ENCODE measurements around the gene THSD4.

Gene THSD4

DNA sequence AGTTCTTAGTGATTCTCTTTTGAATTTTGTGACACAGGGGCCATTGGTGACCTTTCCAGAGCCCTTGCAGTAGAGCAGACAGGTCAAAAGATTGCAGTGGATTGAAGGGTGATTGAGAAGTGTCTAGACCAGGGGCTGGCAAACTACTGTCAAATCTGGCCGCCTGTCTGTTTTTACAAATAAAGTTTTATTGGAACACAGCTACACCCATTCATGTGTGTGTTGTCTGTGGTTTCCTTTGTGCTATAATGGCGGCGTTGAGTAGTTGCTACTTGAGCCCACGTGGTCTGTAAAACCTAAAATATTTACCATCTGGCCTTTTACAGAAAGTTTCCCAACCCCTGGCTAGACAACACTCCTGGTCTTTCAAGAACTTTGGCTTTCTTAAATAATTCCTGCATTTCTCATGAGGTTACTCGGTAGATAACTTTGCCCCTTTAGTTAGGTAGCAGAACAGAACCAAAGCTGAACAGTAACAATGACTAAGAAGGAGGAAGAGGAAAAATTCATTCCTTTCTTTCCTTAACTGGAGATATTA, 430.0 kb downstream of the THSD4 start:
- no peak for DNase-seq (ENCODE audit: low read depth, low spot score)
- H3K9ac ChIP-seq (ENCODE audit: insufficient read length), result no peak overlapping the region
- no peak overlapping the region for H3K4me3 ChIP-seq
- no peak overlapping the region for H3K27ac ChIP-seq
- no peaks in the 10 kb centered on the region for H3K9me3 ChIP-seq (ENCODE audit: low read depth, low read length)
- TF ChIP-seq FOXP2 (optimal IDR thresholded peaks at IDR 0.05; ENCODE audit: control extremely low read depth, extremely low read length, insufficient read depth) (no peak), EZH2 (IDR thresholded peaks at IDR 0.05) (no peak), POLR2AphosphoS5 (IDR thresholded peaks at IDR 0.05; ENCODE audit: borderline replicate concordance, low read depth, low read length) (no peak)
- no peaks in the 10 kb centered on the region for H3K36me3 ChIP-seq (ENCODE audit: insufficient read depth, low read length)

DNA sequence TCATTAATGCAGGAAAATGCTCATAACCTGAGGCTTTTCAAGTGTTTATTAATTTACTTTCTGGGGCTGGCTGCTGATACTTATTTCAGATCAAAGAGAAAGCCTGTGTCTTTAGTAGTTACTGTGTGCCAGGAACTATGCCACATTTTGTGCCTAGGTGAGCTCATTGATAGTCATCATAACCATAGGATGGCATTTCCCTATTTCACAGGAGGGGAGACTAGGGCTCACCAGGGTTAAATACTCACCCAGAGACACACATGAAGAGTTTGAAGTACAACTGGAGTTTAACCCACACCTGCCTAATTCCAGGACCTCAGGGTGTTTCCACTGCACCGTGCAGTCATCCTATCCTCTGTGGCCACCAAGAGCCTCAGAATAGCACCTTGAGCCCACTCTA, 430.7 kb downstream of the THSD4 start:
- DNase-seq (ENCODE audit: low read depth, low spot score), result no peak
- no peak overlapping the region for H3K4me3 ChIP-seq
- TF ChIP-seq POLR2AphosphoS5 (IDR thresholded peaks at IDR 0.05; ENCODE audit: borderline replicate concordance, low read depth, low read length), result no peak
- TF ChIP-seq FOXP2 (optimal IDR thresholded peaks at IDR 0.05; ENCODE audit: control extremely low read depth, extremely low read length, insufficient read depth), result no peak
- TF ChIP-seq EZH2 (IDR thresholded peaks at IDR 0.05), result no peak
- no peak overlapping the region for H3K27ac ChIP-seq
- H3K9ac ChIP-seq (ENCODE audit: insufficient read length), result no peak overlapping the region
- H3K9me3 ChIP-seq (ENCODE audit: low read depth, low read length), result no peaks in the 10 kb centered on the region
- no peaks in the 10 kb centered on the region for H3K36me3 ChIP-seq (ENCODE audit: insufficient read depth, low read length)

DNA sequence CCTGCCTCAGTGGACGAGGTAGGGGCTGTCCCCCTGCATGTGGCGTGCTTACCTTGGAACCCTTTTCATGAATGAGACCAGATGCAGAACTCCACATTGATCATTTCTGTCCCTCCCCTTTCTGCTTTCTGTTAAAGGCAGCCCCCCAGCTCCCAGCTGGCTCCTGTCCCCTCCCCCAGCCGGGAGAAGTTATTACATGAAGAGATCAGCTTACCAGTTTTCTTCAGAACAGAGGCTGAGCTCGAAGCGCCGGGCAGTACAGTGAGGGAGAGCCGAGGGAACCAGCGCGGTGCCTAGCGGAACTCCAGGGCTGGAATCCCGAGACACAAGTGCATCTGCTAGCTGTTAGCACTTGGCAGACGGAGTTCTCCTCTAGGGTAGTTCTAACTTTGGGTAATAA, 431.7 kb downstream of the THSD4 start:
- no peak overlapping the region for H3K4me3 ChIP-seq
- TF ChIP-seq POLR2AphosphoS5 (IDR thresholded peaks at IDR 0.05; ENCODE audit: borderline replicate concordance, low read depth, low read length) (no peak), FOXP2 (optimal IDR thresholded peaks at IDR 0.05; ENCODE audit: control extremely low read depth, extremely low read length, insufficient read depth) (no peak), EZH2 (IDR thresholded peaks at IDR 0.05) (no peak)
- DNase-seq (ENCODE audit: low read depth, low spot score), result no peak

DNA sequence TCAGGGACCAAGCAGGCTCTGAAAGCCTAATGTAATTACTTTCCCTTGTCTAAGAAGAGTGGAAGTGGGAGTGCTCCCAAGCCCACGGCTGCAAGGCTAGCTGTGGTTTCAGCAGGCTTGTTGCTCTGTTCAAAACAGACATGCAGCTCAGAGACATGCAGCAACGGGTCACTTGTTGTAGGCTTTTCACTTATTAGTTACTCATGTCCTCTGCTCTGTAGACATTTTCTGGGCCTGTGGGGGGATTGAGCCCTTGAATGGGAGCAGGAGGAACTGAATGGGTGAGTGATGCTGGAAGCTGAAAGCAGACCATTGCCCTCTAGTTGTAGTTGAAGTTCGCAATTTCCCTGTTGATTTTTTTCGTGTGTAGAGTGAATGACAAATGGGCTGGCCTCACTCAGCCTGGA, 433.1 kb downstream of the THSD4 start:
- Histone ChIP-seq H3K9me3 (ENCODE audit: low read depth, low read length) (no peaks in the 10 kb centered on the region), H3K9ac (ENCODE audit: insufficient read length) (no peak overlapping the region), H3K36me3 (ENCODE audit: insufficient read depth, low read length) (no peaks in the 10 kb centered on the region), H3K4me3 (no peak overlapping the region), H3K27ac (no peak overlapping the region)
- no peak for TF ChIP-seq FOXP2 (optimal IDR thresholded peaks at IDR 0.05; ENCODE audit: control extremely low read depth, extremely low read length, insufficient read depth)
- DNase-seq (ENCODE audit: low read depth, low spot score), result no peak

More for the DNA sequence above, 431.7 kb downstream of the THSD4 start:
- Histone ChIP-seq H3K9me3 (ENCODE audit: low read depth, low read length) (no peaks in the 10 kb centered on the region), H3K36me3 (ENCODE audit: insufficient read depth, low read length) (no peaks in the 10 kb centered on the region), H3K27ac (no peak overlapping the region), H3K9ac (ENCODE audit: insufficient read length) (no peak overlapping the region)

DNA sequence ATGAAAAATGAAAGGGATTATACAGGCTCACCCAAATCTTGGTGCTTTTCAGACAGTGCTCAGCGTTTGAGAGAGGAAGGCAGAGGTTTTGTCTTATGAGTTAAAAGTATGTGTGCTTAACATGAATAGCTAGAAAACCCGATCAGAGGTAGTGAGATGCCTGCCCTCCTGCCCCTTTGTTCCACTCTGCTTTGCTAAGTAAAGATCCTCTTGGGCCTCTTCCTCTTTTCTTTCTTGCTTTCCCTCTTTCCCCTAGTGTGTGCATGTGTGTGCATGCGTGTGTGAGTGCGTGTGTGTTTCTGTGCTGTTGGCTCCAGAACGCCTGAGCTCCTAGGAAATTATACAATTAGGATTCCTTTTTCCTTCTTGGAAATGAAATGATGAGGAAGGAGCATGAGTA, 433.8 kb downstream of the THSD4 start:
- Histone ChIP-seq H3K4me3 (no peak overlapping the region), H3K27ac (no peak overlapping the region), H3K9ac (ENCODE audit: insufficient read length) (no peak overlapping the region), H3K9me3 (ENCODE audit: low read depth, low read length) (no peaks in the 10 kb centered on the region), H3K36me3 (ENCODE audit: insufficient read depth, low read length) (no peaks in the 10 kb centered on the region)
- DNase-seq (ENCODE audit: low read depth, low spot score), result no peak
- no peak for TF ChIP-seq EZH2 (IDR thresholded peaks at IDR 0.05)
- TF ChIP-seq POLR2AphosphoS5 (IDR thresholded peaks at IDR 0.05; ENCODE audit: borderline replicate concordance, low read depth, low read length), result no peak
- TF ChIP-seq FOXP2 (optimal IDR thresholded peaks at IDR 0.05; ENCODE audit: control extremely low read depth, extremely low read length, insufficient read depth), result no peak

DNA sequence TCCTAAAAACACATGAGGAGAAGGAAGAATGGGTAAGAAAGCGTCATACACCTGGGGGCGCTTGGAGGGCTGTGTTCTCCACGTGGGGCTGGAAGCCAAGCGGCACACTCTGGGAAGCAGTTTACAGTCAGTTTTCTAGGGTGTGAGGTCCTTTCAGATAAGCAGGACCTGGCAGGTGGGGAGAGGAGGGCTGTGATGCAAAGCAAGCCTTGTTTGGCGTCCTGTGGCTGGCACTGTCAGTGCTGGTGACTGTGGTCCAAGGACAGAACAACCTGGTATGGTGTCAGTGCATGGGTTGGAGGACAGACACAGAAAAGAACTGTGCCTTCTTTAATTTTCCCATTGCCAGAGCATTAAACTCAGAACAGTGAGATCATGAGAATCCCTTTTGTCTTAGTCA, 434.4 kb downstream of the THSD4 start:
- TF ChIP-seq FOXP2 (optimal IDR thresholded peaks at IDR 0.05; ENCODE audit: control extremely low read depth, extremely low read length, insufficient read depth), result no peak
- no peak for TF ChIP-seq POLR2AphosphoS5 (IDR thresholded peaks at IDR 0.05; ENCODE audit: borderline replicate concordance, low read depth, low read length)
- no peak for TF ChIP-seq EZH2 (IDR thresholded peaks at IDR 0.05)
- Histone ChIP-seq H3K4me3 (no peak overlapping the region), H3K36me3 (ENCODE audit: insufficient read depth, low read length) (no peaks in the 10 kb centered on the region), H3K9ac (ENCODE audit: insufficient read length) (no peak overlapping the region), H3K27ac (no peak overlapping the region), H3K9me3 (ENCODE audit: low read depth, low read length) (no peaks in the 10 kb centered on the region)
- no peak for DNase-seq (ENCODE audit: low read depth, low spot score)

DNA sequence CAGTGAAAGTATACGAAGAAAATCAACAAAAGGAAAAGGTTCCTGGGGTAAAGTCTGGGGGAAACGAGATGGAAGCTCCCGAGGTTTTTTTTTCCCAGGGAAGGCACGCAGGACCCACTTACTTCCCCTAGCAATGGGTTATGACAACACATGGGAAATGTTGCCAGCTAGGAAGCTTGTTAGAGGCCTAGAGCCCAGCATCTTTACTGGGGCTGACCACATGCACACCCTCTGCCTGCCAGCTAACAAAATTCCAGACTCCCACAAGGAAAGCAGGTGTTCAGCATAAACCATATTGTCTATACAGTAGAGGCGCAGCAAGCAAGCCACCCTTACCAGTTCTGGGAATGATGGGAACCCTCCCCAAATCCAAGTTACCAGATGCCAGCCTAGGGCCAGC, 436.3 kb downstream of the THSD4 start:
- no peak overlapping the region for H3K4me3 ChIP-seq
- no peak overlapping the region for H3K9ac ChIP-seq (ENCODE audit: insufficient read length)
- H3K27ac ChIP-seq, result no peak overlapping the region
- DNase-seq (ENCODE audit: low read depth, low spot score), result no peak
- no peak for TF ChIP-seq POLR2AphosphoS5 (IDR thresholded peaks at IDR 0.05; ENCODE audit: borderline replicate concordance, low read depth, low read length)
- no peak for TF ChIP-seq EZH2 (IDR thresholded peaks at IDR 0.05)
- no peak for TF ChIP-seq FOXP2 (optimal IDR thresholded peaks at IDR 0.05; ENCODE audit: control extremely low read depth, extremely low read length, insufficient read depth)
- no peaks in the 10 kb centered on the region for H3K9me3 ChIP-seq (ENCODE audit: low read depth, low read length)
- no peaks in the 10 kb centered on the region for H3K36me3 ChIP-seq (ENCODE audit: insufficient read depth, low read length)

DNA sequence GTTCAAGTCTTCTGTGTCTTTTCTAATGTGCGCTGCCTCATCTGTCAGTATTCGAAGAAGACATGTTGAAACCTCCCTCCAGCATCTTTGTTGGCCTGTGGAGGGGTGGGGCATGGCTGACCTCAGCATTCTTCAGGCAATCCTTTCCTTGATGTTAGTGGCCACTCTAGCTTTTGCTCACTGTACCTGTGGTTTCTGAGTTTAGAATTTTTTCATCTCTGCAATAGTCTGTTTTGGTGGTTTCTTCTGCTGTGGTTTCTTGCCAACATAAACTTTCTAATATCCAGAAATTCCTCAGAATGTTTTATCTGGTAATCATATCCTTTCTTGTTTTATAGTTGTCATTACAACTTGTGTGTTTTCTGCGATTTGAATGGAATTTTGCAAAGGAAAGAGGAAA, 443.8 kb downstream of the THSD4 start:
- no peak for TF ChIP-seq FOXP2 (optimal IDR thresholded peaks at IDR 0.05; ENCODE audit: control extremely low read depth, extremely low read length, insufficient read depth)
- TF ChIP-seq EZH2 (IDR thresholded peaks at IDR 0.05), result no peak
- TF ChIP-seq POLR2AphosphoS5 (IDR thresholded peaks at IDR 0.05; ENCODE audit: borderline replicate concordance, low read depth, low read length), result no peak
- Histone ChIP-seq H3K9ac (ENCODE audit: insufficient read length) (no peak overlapping the region), H3K36me3 (ENCODE audit: insufficient read depth, low read length) (no peaks in the 10 kb centered on the region), H3K4me3 (no peak overlapping the region), H3K27ac (no peak overlapping the region), H3K9me3 (ENCODE audit: low read depth, low read length) (peaks cover 3% of the 10 kb centered on the region; the same call in 1 of the 2 replicates)
- no peak for DNase-seq (ENCODE audit: low read depth, low spot score)

DNA sequence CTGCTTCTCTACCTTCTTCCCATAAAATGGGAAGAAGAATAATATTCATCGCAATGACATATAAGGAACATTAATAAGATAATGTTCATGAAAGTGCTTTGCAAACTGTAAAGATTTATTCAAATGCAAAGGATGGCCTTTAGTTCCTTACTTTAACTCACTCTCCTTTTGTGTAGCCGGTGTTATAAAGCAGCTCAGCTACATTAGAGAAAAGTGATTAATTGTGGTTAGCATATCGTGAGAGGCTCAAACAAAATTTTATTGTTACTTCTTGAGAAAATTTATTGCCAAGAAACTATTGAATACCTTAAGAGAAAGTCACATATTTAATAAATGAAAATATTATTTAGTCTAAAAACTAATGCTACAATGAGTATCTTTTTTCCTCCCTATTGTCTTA, 444.3 kb downstream of the THSD4 start:
- no peak overlapping the region for H3K27ac ChIP-seq
- H3K36me3 ChIP-seq (ENCODE audit: insufficient read depth, low read length), result no peaks in the 10 kb centered on the region
- no peak for DNase-seq (ENCODE audit: low read depth, low spot score)
- H3K9ac ChIP-seq (ENCODE audit: insufficient read length), result no peak overlapping the region
- no peak overlapping the region for H3K4me3 ChIP-seq
- peaks cover 3% of the 10 kb centered on the region; the same call in 1 of the 2 replicates for H3K9me3 ChIP-seq (ENCODE audit: low read depth, low read length)
- TF ChIP-seq POLR2AphosphoS5 (IDR thresholded peaks at IDR 0.05; ENCODE audit: borderline replicate concordance, low read depth, low read length) (no peak), EZH2 (IDR thresholded peaks at IDR 0.05) (no peak), FOXP2 (optimal IDR thresholded peaks at IDR 0.05; ENCODE audit: control extremely low read depth, extremely low read length, insufficient read depth) (no peak)

All from SK-N-MC (cell line).